ENCODE measurements around the gene SETD4. TPM values are rescaled to one million over a fixed set of nuclear protein-coding genes. Genes with fewer than 3 reads are reported as not detected.

Gene SETD4
- total and polyA plus RNA-seq, 4 donors, result 8.1 to 30.3 (median 16.3) TPM

- ATAC-seq (ENCODE audit: insufficient read depth, low FRiP score), result no peak
- Histone ChIP-seq H3K4me1 (ENCODE audit: control insufficient read depth in 5 of 5, insufficient read depth in 5 of 5, low read length in 5 of 5) (peaks cover 0 to 23% (median 7%) of the 10 kb centered on the region in 5 donors), H3K9me3 (ENCODE audit: control insufficient read depth in 4 of 4, insufficient read depth in 3 of 4, low read length in 3 of 4) (peaks cover 0 to 2% (median 0%) of the 10 kb centered on the region in 4 donors), H3K9ac (ENCODE audit: insufficient read depth in 1 of 2, low read length in 2 of 2) (no peak overlapping the region), H3K36me3 (ENCODE audit: control insufficient read depth in 4 of 4, insufficient read depth in 4 of 4, low read length in 4 of 4) (no peaks in the 10 kb centered on the region), H3K4me3 (no peak overlapping the region), H3K27me3 (ENCODE audit: control insufficient read depth in 3 of 3, insufficient read depth in 3 of 3, low read length in 2 of 3) (no peaks in the 10 kb centered on the region), H3K27ac (ENCODE audit: low read depth in 1 of 2, low read length in 1 of 2) (peak overlapping the region in 1 of 2 donors; percentile 32)
- TF ChIP-seq CTCF (IDR thresholded peaks at IDR 0.05; ENCODE audit: control extremely low read depth, extremely low read depth), result no peak
- DNase-seq, result peak; percentile 24 to 81 (median 64)
- WGBS, 2 donors, result 67 to 79% methylated on average over 11 of the region's 11 CpGs
These were observed 75.5 kb downstream of the SETD4 start for GRCh38 chr21:35984654-35985361.

Small RNA genes lying within 50 kb of the gene (small RNA-seq; reads per million reads assigned to genes)
- not detected for gene RNU6-992P (ENCODE audit: low replicate concordance)

Other genes starting within 250 kb of the SETD4 start
- gene CBR1, start 9.5 kb upstream of the SETD4 start, total RNA-seq, result 10 to 100 TPM; 36.1 to 77.6 TPM
- gene CBR1, start 9.5 kb upstream of the SETD4 start, polyA plus RNA-seq, result 100 to 1,000 TPM in 1 of 2 donors, 10 to 100 TPM in 1; 71.3 to 158 TPM
- gene CBR3, start 74.6 kb upstream of the SETD4 start, total RNA-seq, result 1 to 10 TPM in 1 of 2 donors, under 1 TPM in 1; 0.23 to 5.1 TPM
- gene CBR3, start 74.6 kb upstream of the SETD4 start, polyA plus RNA-seq, result 1 to 10 TPM; 4.2 to 9.0 TPM
- 10 to 100 TPM; 14.4 to 23.7 TPM for gene DOP1B, start 96.3 kb upstream of the SETD4 start, total RNA-seq
- gene DOP1B, start 96.3 kb upstream of the SETD4 start, polyA plus RNA-seq, result 1 to 10 TPM; 5.2 to 8.0 TPM